ENCODE data around the gene CAMK1G.

- TF ChIP-seq CTCF (IDR thresholded peaks at IDR 0.05 in 2 of 3, conservative IDR thresholded peaks at IDR 0.05 in 1 of 3; ENCODE audit: borderline replicate concordance in 1 of 3, insufficient read depth in 1 of 3, low read depth in 2 of 3, low read length in 2 of 3) (no peak), JUND (IDR thresholded peaks at IDR 0.05) (no peak), EZH2 (IDR thresholded peaks at IDR 0.05) (no peak), SRF (IDR thresholded peaks at IDR 0.05; ENCODE audit: low read depth) (no peak), EGR1 (IDR thresholded peaks at IDR 0.05; ENCODE audit: low read depth) (no peak)
- TF ChIP-seq, protein P1, sequence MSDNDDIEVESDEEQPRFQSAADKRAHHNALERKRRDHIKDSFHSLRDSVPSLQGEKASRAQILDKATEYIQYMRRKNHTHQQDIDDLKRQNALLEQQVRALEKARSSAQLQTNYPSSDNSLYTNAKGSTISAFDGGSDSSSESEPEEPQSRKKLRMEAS (IDR thresholded peaks at IDR 0.05), result no peak
Measured at GRCh38 chr1:209603877-209604276, 20.4 kb downstream of the CAMK1G start.
